SK-N-SH treated with all-trans-retinoic acid at 6 μM for 48 hours (cell line): ENCODE data around the gene COG6.

Source experiments
- ARNTL ChIP-seq: fragments of 450-650 bp; formaldehyde crosslinking; IDR thresholded peaks from 2 replicates; pipeline ENCODE4 v1.5.0; 2020; ENCODE audit warnings: low read depth, mild to moderate bottlenecking, moderate library complexity, borderline replicate concordance
- CSDC2 ChIP-seq: fragments of 250-450 bp; sonication (Bioruptor Pico); IDR thresholded peaks from 2 replicates; pipeline ENCODE4 v1.5.0; 2020; ENCODE audit warnings: mild to moderate bottlenecking, moderate library complexity
- OSR1 ChIP-seq: fragments of 250-450 bp; sonication (Bioruptor Pico); IDR thresholded peaks from 2 replicates; pipeline ENCODE4 v1.8.0; 2022; ENCODE audit warnings: moderate library complexity, mild to moderate bottlenecking, inconsistent platforms
- RARB ChIP-seq: fragments of 250-450 bp; sonication (Bioruptor Pico); IDR thresholded peaks from 2 replicates; pipeline ENCODE4 v1.8.0; 2021; ENCODE audit warnings: mild to moderate bottlenecking, moderate library complexity
- SNAI2 ChIP-seq: fragments of 250-450 bp; sonication (Bioruptor Pico); IDR thresholded peaks from 2 replicates; pipeline ENCODE4 v1.5.0; 2020; ENCODE audit warnings: mild to moderate bottlenecking, moderate library complexity
- TOX ChIP-seq: fragments of 250-450 bp; sonication (Bioruptor Pico); IDR thresholded peaks from 2 replicates; pipeline ENCODE4 v1.8.0; 2021; ENCODE audit warnings: mild to moderate bottlenecking, moderate library complexity, borderline replicate concordance
- TF ChIP-seq, protein P1 (sequence below): fragments of 250-450 bp; sonication (Bioruptor Pico); IDR thresholded peaks from 2 replicates; pipeline ENCODE4 v1.8.0; 2021; ENCODE audit warnings: low read depth, mild to moderate bottlenecking, moderate library complexity, borderline replicate concordance

DNA sequence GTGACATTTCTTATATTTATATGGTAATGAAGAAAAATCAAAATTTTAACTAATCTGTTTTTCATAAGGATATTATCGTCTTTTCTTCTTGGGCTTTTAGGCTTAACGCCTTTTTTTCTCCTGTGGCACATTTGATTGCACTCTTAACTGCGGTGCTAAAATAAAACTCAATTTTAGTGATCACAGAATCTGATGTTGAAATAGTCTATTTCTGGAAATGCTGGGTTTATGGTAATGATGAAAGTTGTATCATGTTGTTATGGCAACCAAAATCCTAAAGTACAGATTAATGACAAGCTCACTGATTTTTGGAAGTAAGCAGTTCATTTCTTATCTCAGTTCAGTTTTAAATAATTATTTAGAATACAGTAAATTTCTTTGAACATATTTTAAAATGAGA, 85.3 kb downstream of the COG6 start:
- TF ChIP-seq RARB (CRISPR knock-in tag) = no peak
- no peak for TF ChIP-seq ARNTL (CRISPR knock-in tag)
- no peak for TF ChIP-seq OSR1 (CRISPR knock-in tag)
- no peak for TF ChIP-seq CSDC2
- TF ChIP-seq, protein P1, sequence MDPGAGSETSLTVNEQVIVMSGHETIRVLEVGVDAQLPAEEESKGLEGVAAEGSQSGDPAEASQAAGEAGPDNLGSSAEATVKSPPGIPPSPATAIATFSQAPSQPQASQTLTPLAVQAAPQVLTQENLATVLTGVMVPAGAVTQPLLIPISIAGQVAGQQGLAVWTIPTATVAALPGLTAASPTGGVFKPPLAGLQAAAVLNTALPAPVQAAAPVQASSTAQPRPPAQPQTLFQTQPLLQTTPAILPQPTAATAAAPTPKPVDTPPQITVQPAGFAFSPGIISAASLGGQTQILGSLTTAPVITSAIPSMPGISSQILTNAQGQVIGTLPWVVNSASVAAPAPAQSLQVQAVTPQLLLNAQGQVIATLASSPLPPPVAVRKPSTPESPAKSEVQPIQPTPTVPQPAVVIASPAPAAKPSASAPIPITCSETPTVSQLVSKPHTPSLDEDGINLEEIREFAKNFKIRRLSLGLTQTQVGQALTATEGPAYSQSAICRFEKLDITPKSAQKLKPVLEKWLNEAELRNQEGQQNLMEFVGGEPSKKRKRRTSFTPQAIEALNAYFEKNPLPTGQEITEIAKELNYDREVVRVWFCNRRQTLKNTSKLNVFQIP = no peak
- no peak for TF ChIP-seq TOX (CRISPR knock-in tag)
- TF ChIP-seq SNAI2 (CRISPR knock-in tag) = no peak
